HEK293 (cell line): ENCODE results near the gene STMP1.

Experiments used
- CTCF ChIA-PET: fragments of 350-600 bp; formaldehyde crosslinking; extraction: SDS; loops from one replicate; lab custom pipeline; 2021; ENCODE audit warnings: antibody characterized with exemption; lab: Yijun Ruan, JAX
- POLR2A ChIA-PET: fragments of 300-600 bp; formaldehyde crosslinking; extraction: SDS; loops from one replicate; lab custom pipeline; 2020; ENCODE audit warnings: antibody characterized with exemption, inconsistent platforms; lab: Yijun Ruan, JAX
- H3K27ac ChIP-seq: fragments of 200-500 bp; sonication (Bioruptor generic); 2 replicates; pipeline ENCODE4 v1.5.1; 2014; ENCODE audit warnings: low read depth, low read length, control low read depth, inconsistent platforms; ENCODE audit errors: extremely low read depth
- H3K36me3 ChIP-seq, 2 experiments: fragments of 200-500 bp in 1 of 2; sonication (Bioruptor generic) in 1 of 2; 1 replicate in 1 of 2; 2 replicates in 1 of 2; pipeline ENCODE4 v1.5.1; 2014 to 2017; ENCODE audit warnings: inconsistent platforms in 2 of 2, low read length in 2 of 2; ENCODE audit not compliant: control insufficient read depth in 2 of 2, insufficient read depth in 1 of 2
- H3K4me1 ChIP-seq: fragments of 200-500 bp; sonication (Bioruptor generic); 2 replicates; pipeline ENCODE4 v1.5.1; 2014; ENCODE audit warnings: mild to moderate bottlenecking, low read length, inconsistent platforms; ENCODE audit not compliant: control insufficient read depth, insufficient read depth
- H3K4me3 ChIP-seq: 2 replicates; pipeline ENCODE4 v1.5.1; 2011; ENCODE audit warnings: low read depth, mild to moderate bottlenecking, control low read depth, low read length, moderate library complexity
- H3K9me3 ChIP-seq: fragments of 200-500 bp; sonication (Bioruptor generic); 2 replicates; pipeline ENCODE4 v1.5.1; 2014; ENCODE audit warnings: low read depth, low read length, inconsistent platforms; ENCODE audit not compliant: control insufficient read depth, insufficient read depth
- BCL11A ChIP-seq: fragments of 450-650 bp; formaldehyde crosslinking; IDR thresholded peaks from 2 replicates; pipeline ENCODE4 v1.5.1; 2016; ENCODE audit warnings: low read depth, missing biosample characterization, missing genetic modification characterization
- HOXD13 ChIP-seq: sonication (generic); formaldehyde crosslinking; IDR thresholded peaks from 2 replicates; pipeline ENCODE4 v1.8.0; 2022; ENCODE audit warnings: missing genetic modification reagents, borderline replicate concordance
- KLF7 ChIP-seq: fragments of 450-650 bp; formaldehyde crosslinking; IDR thresholded peaks from 2 replicates; pipeline ENCODE4 v1.5.1; 2016; ENCODE audit warnings: missing biosample characterization, missing genetic modification characterization, borderline replicate concordance
- WT1 ChIP-seq: fragments of 450-650 bp; formaldehyde crosslinking; IDR thresholded peaks from 2 replicates; pipeline ENCODE4 v1.5.1; 2016; ENCODE audit warnings: missing biosample characterization, missing genetic modification characterization
- ZBTB1 ChIP-seq: fragments of 450-650 bp; formaldehyde crosslinking; IDR thresholded peaks from 2 replicates; pipeline ENCODE4 v1.5.1; 2016; ENCODE audit warnings: missing biosample characterization, missing genetic modification characterization
- ZFP37 ChIP-seq: fragments of 450-650 bp; formaldehyde crosslinking; IDR thresholded peaks from 2 replicates; pipeline ENCODE4 v1.5.1; 2016; ENCODE audit warnings: missing biosample characterization, missing genetic modification characterization
- ZNF114 ChIP-seq: fragments of 450-650 bp; formaldehyde crosslinking; IDR thresholded peaks from 2 replicates; pipeline ENCODE4 v1.5.0; 2017; ENCODE audit warnings: missing biosample characterization, missing genetic modification characterization
- ZNF132 ChIP-seq: fragments of 450-650 bp; formaldehyde crosslinking; IDR thresholded peaks from 2 replicates; pipeline ENCODE4 v1.5.1; 2017; ENCODE audit warnings: missing biosample characterization, missing genetic modification characterization, borderline replicate concordance
- ZNF140 ChIP-seq: fragments of 450-650 bp; formaldehyde crosslinking; IDR thresholded peaks from 2 replicates; pipeline ENCODE4 v1.5.1; 2016; ENCODE audit warnings: missing biosample characterization, missing genetic modification characterization
- ZNF211 ChIP-seq: fragments of 450-650 bp; formaldehyde crosslinking; IDR thresholded peaks from 2 replicates; pipeline ENCODE4 v1.5.1; 2016; ENCODE audit warnings: low read depth, missing biosample characterization, missing genetic modification characterization
- ZNF394 ChIP-seq: fragments of 450-650 bp; formaldehyde crosslinking; IDR thresholded peaks from 2 replicates; pipeline ENCODE4 v1.5.1; 2016; ENCODE audit warnings: missing biosample characterization, missing genetic modification characterization, mild to moderate bottlenecking, moderate library complexity, borderline replicate concordance
- ZNF747 ChIP-seq: fragments of 450-650 bp; formaldehyde crosslinking; IDR thresholded peaks from 2 replicates; pipeline ENCODE4 v1.5.1; 2016; ENCODE audit warnings: missing biosample characterization, missing genetic modification characterization
- ZNF830 ChIP-seq: fragments of 450-650 bp; IDR thresholded peaks from 2 replicates; pipeline ENCODE4 v1.5.0; 2018; ENCODE audit warnings: missing biosample characterization, missing genetic modification characterization, low read depth, mild to moderate bottlenecking, moderate library complexity
- ZXDB ChIP-seq: fragments of 450-650 bp; formaldehyde crosslinking; IDR thresholded peaks from 2 replicates; pipeline ENCODE4 v1.5.1; 2016; ENCODE audit warnings: missing biosample characterization, missing genetic modification characterization
- TF ChIP-seq, protein P1 (sequence below): fragments of 450-650 bp; formaldehyde crosslinking; IDR thresholded peaks from 2 replicates; pipeline ENCODE4 v1.5.1; 2016; ENCODE audit warnings: missing biosample characterization, missing genetic modification characterization, borderline replicate concordance
- TF ChIP-seq, protein P2 (sequence below): fragments of 450-650 bp; formaldehyde crosslinking; IDR thresholded peaks from 2 replicates; pipeline ENCODE4 v1.5.1; 2016; ENCODE audit warnings: missing biosample characterization, missing genetic modification characterization
- TF ChIP-seq, protein P3 (sequence below): fragments of 450-650 bp; formaldehyde crosslinking; IDR thresholded peaks from 2 replicates; pipeline ENCODE4 v1.5.1; 2016; ENCODE audit warnings: missing biosample characterization, missing genetic modification characterization
- TF ChIP-seq, protein P4 (sequence below): fragments of 450-650 bp; formaldehyde crosslinking; IDR thresholded peaks from 2 replicates; pipeline ENCODE4 v1.5.1; 2016; ENCODE audit warnings: missing biosample characterization, missing genetic modification characterization

The STMP1 gene

DNA sequence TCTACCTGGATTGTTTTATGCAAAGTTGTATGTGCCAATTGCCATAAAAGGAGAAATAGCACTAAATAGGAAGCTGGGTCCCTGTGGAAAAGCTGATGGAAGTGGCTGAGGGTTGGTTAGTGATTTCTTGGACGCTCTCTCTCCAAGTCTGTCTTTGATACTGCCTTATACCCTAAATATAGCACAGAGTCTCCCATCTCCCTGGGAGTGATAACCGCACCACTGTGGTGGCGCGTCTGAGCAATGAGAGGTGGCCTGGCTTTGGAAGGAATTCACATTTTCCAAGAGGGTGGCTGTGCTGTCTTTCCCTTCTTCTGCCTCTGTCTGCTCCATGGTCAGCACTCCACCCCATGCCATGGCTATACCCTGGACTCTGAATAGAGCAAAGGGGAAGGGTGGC, 31.2 kb downstream of the STMP1 start:
- ChIA-PET POLR2A (no interaction called here), CTCF (interaction anchor here (0.6 kb wide), 1 partner anchor 188 kb away, joined by 3 read pairs; no protein-coding TSS in a partner anchor)
- peaks cover 0 to 73% of the 10 kb centered on the region in 2 experiments; a peak in 1 of 3 replicates for H3K36me3 ChIP-seq
- H3K4me3 ChIP-seq = no peak overlapping the region
- H3K27ac ChIP-seq = no peak overlapping the region
- TF ChIP-seq ZNF830 (no peak), ZFP37 (tag by site-specific recombination) (no peak), BCL11A (tag by site-specific recombination) (no peak)
- TF ChIP-seq, protein P1, sequence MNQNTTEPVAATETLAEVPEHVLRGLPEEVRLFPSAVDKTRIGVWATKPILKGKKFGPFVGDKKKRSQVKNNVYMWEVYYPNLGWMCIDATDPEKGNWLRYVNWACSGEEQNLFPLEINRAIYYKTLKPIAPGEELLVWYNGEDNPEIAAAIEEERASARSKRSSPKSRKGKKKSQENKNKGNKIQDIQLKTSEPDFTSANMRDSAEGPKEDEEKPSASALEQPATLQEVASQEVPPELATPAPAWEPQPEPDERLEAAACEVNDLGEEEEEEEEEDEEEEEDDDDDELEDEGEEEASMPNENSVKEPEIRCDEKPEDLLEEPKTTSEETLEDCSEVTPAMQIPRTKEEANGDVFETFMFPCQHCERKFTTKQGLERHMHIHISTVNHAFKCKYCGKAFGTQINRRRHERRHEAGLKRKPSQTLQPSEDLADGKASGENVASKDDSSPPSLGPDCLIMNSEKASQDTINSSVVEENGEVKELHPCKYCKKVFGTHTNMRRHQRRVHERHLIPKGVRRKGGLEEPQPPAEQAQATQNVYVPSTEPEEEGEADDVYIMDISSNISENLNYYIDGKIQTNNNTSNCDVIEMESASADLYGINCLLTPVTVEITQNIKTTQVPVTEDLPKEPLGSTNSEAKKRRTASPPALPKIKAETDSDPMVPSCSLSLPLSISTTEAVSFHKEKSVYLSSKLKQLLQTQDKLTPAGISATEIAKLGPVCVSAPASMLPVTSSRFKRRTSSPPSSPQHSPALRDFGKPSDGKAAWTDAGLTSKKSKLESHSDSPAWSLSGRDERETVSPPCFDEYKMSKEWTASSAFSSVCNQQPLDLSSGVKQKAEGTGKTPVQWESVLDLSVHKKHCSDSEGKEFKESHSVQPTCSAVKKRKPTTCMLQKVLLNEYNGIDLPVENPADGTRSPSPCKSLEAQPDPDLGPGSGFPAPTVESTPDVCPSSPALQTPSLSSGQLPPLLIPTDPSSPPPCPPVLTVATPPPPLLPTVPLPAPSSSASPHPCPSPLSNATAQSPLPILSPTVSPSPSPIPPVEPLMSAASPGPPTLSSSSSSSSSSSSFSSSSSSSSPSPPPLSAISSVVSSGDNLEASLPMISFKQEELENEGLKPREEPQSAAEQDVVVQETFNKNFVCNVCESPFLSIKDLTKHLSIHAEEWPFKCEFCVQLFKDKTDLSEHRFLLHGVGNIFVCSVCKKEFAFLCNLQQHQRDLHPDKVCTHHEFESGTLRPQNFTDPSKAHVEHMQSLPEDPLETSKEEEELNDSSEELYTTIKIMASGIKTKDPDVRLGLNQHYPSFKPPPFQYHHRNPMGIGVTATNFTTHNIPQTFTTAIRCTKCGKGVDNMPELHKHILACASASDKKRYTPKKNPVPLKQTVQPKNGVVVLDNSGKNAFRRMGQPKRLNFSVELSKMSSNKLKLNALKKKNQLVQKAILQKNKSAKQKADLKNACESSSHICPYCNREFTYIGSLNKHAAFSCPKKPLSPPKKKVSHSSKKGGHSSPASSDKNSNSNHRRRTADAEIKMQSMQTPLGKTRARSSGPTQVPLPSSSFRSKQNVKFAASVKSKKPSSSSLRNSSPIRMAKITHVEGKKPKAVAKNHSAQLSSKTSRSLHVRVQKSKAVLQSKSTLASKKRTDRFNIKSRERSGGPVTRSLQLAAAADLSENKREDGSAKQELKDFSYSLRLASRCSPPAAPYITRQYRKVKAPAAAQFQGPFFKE (tag by site-specific recombination) = no peak
- H3K9me3 ChIP-seq = no peaks in the 10 kb centered on the region
- no peaks in the 10 kb centered on the region for H3K4me1 ChIP-seq

DNA sequence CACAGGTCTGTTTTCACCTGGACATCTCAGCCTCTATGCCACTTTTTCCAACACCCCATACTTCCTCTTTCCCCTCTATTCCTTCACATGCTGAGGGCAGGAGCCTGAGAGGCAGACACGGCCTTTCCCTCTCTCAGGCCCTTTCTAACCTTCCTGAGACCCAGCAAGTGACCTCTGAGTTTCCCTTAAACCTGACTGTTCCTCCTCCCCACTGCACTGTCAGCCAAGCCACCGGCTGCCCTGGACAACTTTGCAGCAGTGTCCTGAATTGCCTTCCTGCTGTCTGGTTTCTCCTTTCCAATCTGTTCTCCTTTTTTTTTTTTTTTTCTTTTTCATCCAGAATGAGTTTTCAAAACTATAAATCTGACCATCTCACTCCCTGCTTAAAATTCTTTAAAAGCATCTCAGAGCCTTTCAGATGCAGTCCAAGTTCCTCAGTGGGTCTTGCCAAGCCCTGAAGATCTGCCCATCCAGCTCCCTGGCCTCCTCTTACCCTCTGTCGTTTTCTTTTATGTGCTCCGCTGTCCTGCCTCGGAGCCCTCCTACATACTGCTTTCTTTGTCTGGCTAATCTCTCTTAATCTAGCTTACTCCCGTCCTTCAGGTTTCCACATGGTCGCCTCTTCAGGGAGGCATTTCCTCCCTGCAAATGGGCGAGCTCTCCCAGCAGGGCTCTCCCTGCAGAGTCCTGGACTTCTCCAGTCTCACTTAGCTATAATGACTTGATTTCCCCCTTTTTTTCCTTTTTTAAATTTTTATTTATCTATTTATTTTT, 35.1 kb downstream of the STMP1 start:
- Histone ChIP-seq H3K36me3 (peaks cover 0 to 61% of the 10 kb centered on the region in 2 experiments; a peak in 1 of 3 replicates), H3K4me3 (no peak overlapping the region), H3K27ac (no peak overlapping the region), H3K4me1 (no peaks in the 10 kb centered on the region), H3K9me3 (no peaks in the 10 kb centered on the region)
- CTCF ChIA-PET = interaction anchor here (0.6 to 4.5 kb wide), 3 partner anchors 24 to 324 kb away, joined by 3 to 16 read pairs (median 3); no protein-coding TSS in a partner anchor
- TF ChIP-seq, protein P2, sequence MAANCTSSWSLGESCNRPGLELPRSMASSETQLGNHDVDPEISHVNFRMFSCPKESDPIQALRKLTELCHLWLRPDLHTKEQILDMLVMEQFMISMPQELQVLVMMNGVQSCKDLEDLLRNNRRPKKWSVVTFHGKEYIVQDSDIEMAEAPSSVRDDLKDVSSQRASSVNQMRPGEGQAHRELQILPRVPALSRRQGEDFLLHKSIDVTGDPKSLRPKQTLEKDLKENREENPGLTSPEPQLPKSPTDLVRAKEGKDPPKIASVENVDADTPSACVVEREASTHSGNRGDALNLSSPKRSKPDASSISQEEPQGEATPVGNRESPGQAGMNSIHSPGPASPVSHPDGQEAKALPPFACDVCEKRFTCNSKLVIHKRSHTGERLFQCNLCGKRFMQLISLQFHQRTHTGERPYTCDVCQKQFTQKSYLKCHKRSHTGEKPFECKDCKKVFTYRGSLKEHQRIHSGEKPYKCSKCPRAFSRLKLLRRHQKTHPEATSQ = no peak
- TF ChIP-seq ZNF132 (tag by site-specific recombination) (no peak), ZXDB (tag by site-specific recombination) (no peak), ZFP37 (tag by site-specific recombination) (no peak), ZNF211 (tag by site-specific recombination) (no peak), WT1 (tag by site-specific recombination) (peak; percentile 62)
- POLR2A ChIA-PET = interaction anchor here (0.9 kb wide), 1 partner anchor 33 kb away, joined by 6 read pairs; no protein-coding TSS in a partner anchor

DNA sequence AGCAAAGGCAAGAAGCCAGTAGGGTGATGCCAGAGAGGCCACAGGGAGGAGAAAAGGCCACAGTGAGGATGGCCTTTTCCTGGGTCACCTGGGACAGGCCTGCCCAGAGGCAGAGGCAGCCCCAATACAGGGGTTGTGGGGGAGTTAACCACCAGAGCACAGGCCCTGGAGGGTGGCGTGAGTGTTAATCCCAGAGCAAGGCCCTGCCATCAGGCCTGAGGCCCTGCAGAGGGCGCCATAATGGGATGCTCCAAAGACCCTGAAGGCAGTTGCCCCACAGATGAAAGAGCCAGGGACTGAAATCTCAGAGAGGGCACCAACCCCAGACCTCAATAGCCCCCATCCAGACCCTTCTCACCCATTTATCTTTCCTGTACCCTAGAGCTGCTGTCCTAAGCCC, 41.8 kb downstream of the STMP1 start:
- Histone ChIP-seq H3K4me1 (no peaks in the 10 kb centered on the region), H3K9me3 (no peaks in the 10 kb centered on the region), H3K4me3 (no peak overlapping the region), H3K36me3 (peaks cover 0 to 33% of the 10 kb centered on the region in 2 experiments; a peak in 1 of 3 replicates), H3K27ac (no peak overlapping the region)
- CTCF ChIA-PET = interaction anchor here (0.6 to 1.7 kb wide), 20 partner anchors 8 to 271 kb away, joined by 3 to 9 read pairs (median 4); partner anchors contain the start of gene SLC13A4
- POLR2A ChIA-PET = interaction anchor here (1.1 to 1.2 kb wide), 2 partner anchors 12 to 41 kb away, joined by 3 to 6 read pairs; no protein-coding TSS in a partner anchor
- TF ChIP-seq, protein P3, sequence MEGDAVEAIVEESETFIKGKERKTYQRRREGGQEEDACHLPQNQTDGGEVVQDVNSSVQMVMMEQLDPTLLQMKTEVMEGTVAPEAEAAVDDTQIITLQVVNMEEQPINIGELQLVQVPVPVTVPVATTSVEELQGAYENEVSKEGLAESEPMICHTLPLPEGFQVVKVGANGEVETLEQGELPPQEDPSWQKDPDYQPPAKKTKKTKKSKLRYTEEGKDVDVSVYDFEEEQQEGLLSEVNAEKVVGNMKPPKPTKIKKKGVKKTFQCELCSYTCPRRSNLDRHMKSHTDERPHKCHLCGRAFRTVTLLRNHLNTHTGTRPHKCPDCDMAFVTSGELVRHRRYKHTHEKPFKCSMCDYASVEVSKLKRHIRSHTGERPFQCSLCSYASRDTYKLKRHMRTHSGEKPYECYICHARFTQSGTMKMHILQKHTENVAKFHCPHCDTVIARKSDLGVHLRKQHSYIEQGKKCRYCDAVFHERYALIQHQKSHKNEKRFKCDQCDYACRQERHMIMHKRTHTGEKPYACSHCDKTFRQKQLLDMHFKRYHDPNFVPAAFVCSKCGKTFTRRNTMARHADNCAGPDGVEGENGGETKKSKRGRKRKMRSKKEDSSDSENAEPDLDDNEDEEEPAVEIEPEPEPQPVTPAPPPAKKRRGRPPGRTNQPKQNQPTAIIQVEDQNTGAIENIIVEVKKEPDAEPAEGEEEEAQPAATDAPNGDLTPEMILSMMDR = peak; percentile 16; the same call in 1 of the 2 replicates
- TF ChIP-seq ZNF132 (tag by site-specific recombination) (no peak), ZBTB1 (tag by site-specific recombination) (no peak), ZNF114 (tag by site-specific recombination) (no peak), KLF7 (tag by site-specific recombination) (no peak), ZNF394 (tag by site-specific recombination) (no peak), ZNF140 (tag by site-specific recombination) (no peak), ZNF747 (tag by site-specific recombination) (no peak), HOXD13 (CRISPR knock-in tag) (no peak)
- TF ChIP-seq, protein P4, sequence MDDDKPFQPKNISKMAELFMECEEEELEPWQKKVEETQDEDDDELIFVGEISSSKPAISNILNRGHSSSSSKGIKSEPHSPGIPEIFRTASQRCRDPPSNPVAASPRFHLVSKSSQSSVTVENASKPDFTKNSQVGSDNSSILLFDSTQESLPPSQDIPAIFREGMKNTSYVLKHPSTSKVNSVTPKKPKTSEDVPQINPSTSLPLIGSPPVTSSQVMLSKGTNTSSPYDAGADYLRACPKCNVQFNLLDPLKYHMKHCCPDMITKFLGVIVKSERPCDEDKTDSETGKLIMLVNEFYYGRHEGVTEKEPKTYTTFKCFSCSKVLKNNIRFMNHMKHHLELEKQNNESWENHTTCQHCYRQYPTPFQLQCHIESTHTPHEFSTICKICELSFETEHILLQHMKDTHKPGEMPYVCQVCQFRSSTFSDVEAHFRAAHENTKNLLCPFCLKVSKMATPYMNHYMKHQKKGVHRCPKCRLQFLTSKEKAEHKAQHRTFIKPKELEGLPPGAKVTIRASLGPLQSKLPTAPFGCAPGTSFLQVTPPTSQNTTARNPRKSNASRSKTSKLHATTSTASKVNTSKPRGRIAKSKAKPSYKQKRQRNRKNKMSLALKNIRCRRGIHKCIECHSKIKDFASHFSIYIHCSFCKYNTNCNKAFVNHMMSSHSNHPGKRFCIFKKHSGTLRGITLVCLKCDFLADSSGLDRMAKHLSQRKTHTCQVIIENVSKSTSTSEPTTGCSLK (tag by site-specific recombination) = no peak
